ENCODE measurements around the gene AKIRIN2. TPM values are rescaled to one million over a fixed set of nuclear protein-coding genes. Genes with fewer than 3 reads are reported as not detected.

Gene AKIRIN2
- 34.1 and 38.5 TPM in 2 replicates for total RNA-seq

- peak; percentile 98 for DNase-seq (ENCODE audit: low read depth)
- peak within 1 kb of the TSS; percentile 94 for H3K4me3 ChIP-seq (ENCODE audit: low read depth, low read length)
- no peaks in the 10 kb centered on the region for H3K27me3 ChIP-seq (ENCODE audit: control insufficient read depth, insufficient read depth, low read length)
- no peaks in the 10 kb centered on the region for H3K36me3 ChIP-seq (ENCODE audit: control insufficient read depth, insufficient read depth, low read length)
- no peak for TF ChIP-seq CTCF (IDR thresholded peaks at IDR 0.05; ENCODE audit: insufficient read depth, low read length, poor library complexity, severe bottlenecking)
Observed at GRCh38 chr6:87701676-87702588, at the start of gene AKIRIN2. Gene AKIRIN2 (minus strand): TSS chr6:87702233. CDS start chr6:87701684, 549 bp downstream.

GRCh38 chr6:87747646-87748045 lies 45.6 kb upstream of the AKIRIN2 start:
- Histone ChIP-seq H3K36me3 (ENCODE audit: control insufficient read depth, insufficient read depth, low read length) (no peaks in the 10 kb centered on the region), H3K4me3 (ENCODE audit: low read depth, low read length) (no peak overlapping the region), H3K27me3 (ENCODE audit: control insufficient read depth, insufficient read depth, low read length) (no peaks in the 10 kb centered on the region)
- TF ChIP-seq CTCF (IDR thresholded peaks at IDR 0.05; ENCODE audit: insufficient read depth, low read length, poor library complexity, severe bottlenecking): no peak
- no peak for DNase-seq (ENCODE audit: low read depth)

- no peak for TF ChIP-seq CTCF (IDR thresholded peaks at IDR 0.05; ENCODE audit: insufficient read depth, low read length, poor library complexity, severe bottlenecking)
- no peak for DNase-seq (ENCODE audit: low read depth)
- Histone ChIP-seq H3K27me3 (ENCODE audit: control insufficient read depth, insufficient read depth, low read length) (no peaks in the 10 kb centered on the region), H3K36me3 (ENCODE audit: control insufficient read depth, insufficient read depth, low read length) (no peaks in the 10 kb centered on the region), H3K4me3 (ENCODE audit: low read depth, low read length) (no peak overlapping the region)
Observed at GRCh38 chr6:87745966-87746721, 44.1 kb upstream of the AKIRIN2 start.

- TF ChIP-seq CTCF (IDR thresholded peaks at IDR 0.05; ENCODE audit: insufficient read depth, low read length, poor library complexity, severe bottlenecking): no peak
- H3K36me3 ChIP-seq (ENCODE audit: control insufficient read depth, insufficient read depth, low read length): no peaks in the 10 kb centered on the region
- H3K27me3 ChIP-seq (ENCODE audit: control insufficient read depth, insufficient read depth, low read length): no peaks in the 10 kb centered on the region
- no peak overlapping the region for H3K4me3 ChIP-seq (ENCODE audit: low read depth, low read length)
- DNase-seq (ENCODE audit: low read depth): no peak
Observed at GRCh38 chr6:87743454-87743853, 41.4 kb upstream of the AKIRIN2 start.

GRCh38 chr6:87742106-87742505 lies 40.1 kb upstream of the AKIRIN2 start:
- DNase-seq (ENCODE audit: low read depth): no peak
- Histone ChIP-seq H3K27me3 (ENCODE audit: control insufficient read depth, insufficient read depth, low read length) (no peaks in the 10 kb centered on the region), H3K4me3 (ENCODE audit: low read depth, low read length) (no peak overlapping the region), H3K36me3 (ENCODE audit: control insufficient read depth, insufficient read depth, low read length) (no peaks in the 10 kb centered on the region)
- no peak for TF ChIP-seq CTCF (IDR thresholded peaks at IDR 0.05; ENCODE audit: insufficient read depth, low read length, poor library complexity, severe bottlenecking)

Data from kidney epithelial cell (primary cell).